ENCODE data around the gene C3orf49. TPM values are rescaled to one million over a fixed set of nuclear protein-coding genes. Genes with fewer than 3 reads are reported as not detected.

The C3orf49 gene
- total and polyA plus RNA-seq, 2 of the 13 experiments (the other 11 are each of a cell fraction or from before 2014, with no cell fraction given) = not detected

DNA sequence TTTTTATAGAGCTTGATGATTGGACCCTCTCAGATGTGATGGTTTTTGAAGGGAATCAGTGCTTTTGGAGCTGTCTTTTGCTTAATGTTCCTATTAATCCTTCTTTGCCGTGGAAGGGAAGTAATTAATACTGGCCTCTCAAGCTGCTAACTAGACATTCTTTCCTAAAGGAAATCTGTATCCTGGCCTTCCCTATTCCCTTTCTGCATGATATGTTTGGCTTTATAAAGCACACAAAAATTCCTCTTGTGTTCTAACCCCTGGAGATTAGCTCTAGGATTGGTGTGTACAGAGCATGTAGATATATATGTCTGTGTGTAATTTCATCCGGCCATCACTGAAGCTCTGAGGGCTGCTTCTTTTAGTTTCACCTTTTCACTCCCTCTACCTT, 51.5 kb downstream of the C3orf49 start:
- CTCF ChIA-PET (ENCODE audit: low intra/inter-chr PET ratio, low total read pairs) = no interaction called here
- BruUV-seq (replicated peaks) = no TSS peak

DNA sequence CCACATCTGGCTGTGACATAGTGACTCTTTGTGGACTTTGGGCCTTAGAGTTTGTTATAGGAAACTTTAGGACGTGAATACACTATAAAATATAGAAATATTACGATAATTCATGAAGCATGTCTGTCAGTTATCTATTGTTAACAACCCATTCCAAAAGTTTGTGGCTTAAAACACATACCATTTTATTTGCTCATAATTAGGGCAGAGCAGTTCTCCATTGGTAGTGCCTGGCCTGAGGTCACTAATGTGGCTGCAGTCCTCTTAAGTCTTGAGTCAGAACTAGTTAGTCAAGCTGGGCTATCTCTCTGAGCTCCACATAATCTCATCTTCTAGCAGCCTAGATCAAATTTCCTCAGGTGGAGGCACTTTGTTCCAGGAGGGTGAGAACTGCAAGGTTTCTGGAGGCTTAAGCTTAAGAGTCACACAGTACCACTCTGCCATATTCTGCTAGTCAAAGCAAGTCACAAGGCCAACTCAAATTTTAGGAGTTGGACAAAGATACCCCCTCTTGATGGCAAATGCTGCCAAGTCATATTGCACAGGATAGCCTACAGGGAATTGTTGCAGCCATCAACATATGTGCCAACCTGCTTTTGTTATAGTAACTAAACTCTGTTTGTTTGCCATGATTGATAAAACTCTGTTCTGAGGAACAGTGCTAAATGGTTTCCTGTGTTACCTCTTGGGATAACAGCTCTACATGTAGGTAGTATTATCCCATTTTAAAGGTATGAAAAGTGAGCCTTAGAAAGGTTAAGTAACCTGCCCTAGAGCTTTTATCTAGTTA, 53.2 kb downstream of the C3orf49 start:
- Histone ChIP-seq H2AFZ (ENCODE audit: low read length) (no peak overlapping the region), H3K36me3 (replicated peaks in 1 of 2; ENCODE audit: control insufficient read depth in 1 of 2, insufficient read depth in 2 of 2, low read length in 2 of 2) (no peaks in the 10 kb centered on the region), H3K27ac (ENCODE audit: extremely low read length, insufficient read depth, low read length) (no peak overlapping the region), H3K4me1 (ENCODE audit: insufficient read depth, low read length) (peaks cover 28% of the 10 kb centered on the region), H3K4me3 (replicated peaks in 1 of 3; ENCODE audit: insufficient read depth in 1 of 3, low read depth in 2 of 3, low read length in 3 of 3) (no peak overlapping the region), H3K27me3 (ENCODE audit: control insufficient read depth in 1 of 2, insufficient read depth in 2 of 2, low read length in 2 of 2) (no peaks in the 10 kb centered on the region), H3K4me2 (ENCODE audit: low read depth, low read length) (no peak overlapping the region), H3K79me2 (ENCODE audit: insufficient read depth, low read length) (peaks cover 40% of the 10 kb centered on the region), H3K9me3 (ENCODE audit: low read length) (no peaks in the 10 kb centered on the region), H3K9ac (ENCODE audit: insufficient read depth, low read depth, low read length) (no peak overlapping the region), H4K20me1 (ENCODE audit: insufficient read depth, low read length) (peaks cover 2% of the 10 kb centered on the region; the same call in 1 of the 2 replicates)
- in situ Hi-C loops (cut with HindIII; ENCODE audit: extremely low pct_ligation_motif_present, low pct_unique_long_range_greater_than_20kb) (no loop called here), intact Hi-C loops (cut with micrococcal nuclease; ENCODE audit: unreplicated experiment) (no loop called here)
- ATAC-seq (no peak), DNase-seq (ENCODE audit: low spot score) (no peak), FAIRE-seq (no peak)
- ChIA-PET POLR2A (no interaction called here), CTCF (ENCODE audit: low intra/inter-chr PET ratio, low total read pairs) (no interaction called here)
- WGBS (ENCODE audit: low lambda C conversion rate) = 93% methylated on average over 2 of the region's 2 CpGs
- no TSS peak for BruUV-seq (replicated peaks)
- TF ChIP-seq, protein P1, sequence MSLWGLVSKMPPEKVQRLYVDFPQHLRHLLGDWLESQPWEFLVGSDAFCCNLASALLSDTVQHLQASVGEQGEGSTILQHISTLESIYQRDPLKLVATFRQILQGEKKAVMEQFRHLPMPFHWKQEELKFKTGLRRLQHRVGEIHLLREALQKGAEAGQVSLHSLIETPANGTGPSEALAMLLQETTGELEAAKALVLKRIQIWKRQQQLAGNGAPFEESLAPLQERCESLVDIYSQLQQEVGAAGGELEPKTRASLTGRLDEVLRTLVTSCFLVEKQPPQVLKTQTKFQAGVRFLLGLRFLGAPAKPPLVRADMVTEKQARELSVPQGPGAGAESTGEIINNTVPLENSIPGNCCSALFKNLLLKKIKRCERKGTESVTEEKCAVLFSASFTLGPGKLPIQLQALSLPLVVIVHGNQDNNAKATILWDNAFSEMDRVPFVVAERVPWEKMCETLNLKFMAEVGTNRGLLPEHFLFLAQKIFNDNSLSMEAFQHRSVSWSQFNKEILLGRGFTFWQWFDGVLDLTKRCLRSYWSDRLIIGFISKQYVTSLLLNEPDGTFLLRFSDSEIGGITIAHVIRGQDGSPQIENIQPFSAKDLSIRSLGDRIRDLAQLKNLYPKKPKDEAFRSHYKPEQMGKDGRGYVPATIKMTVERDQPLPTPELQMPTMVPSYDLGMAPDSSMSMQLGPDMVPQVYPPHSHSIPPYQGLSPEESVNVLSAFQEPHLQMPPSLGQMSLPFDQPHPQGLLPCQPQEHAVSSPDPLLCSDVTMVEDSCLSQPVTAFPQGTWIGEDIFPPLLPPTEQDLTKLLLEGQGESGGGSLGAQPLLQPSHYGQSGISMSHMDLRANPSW (CRISPR knock-in tag; IDR thresholded peaks at IDR 0.05; ENCODE audit: borderline replicate concordance) = no peak
- TF ChIP-seq, protein P2, sequence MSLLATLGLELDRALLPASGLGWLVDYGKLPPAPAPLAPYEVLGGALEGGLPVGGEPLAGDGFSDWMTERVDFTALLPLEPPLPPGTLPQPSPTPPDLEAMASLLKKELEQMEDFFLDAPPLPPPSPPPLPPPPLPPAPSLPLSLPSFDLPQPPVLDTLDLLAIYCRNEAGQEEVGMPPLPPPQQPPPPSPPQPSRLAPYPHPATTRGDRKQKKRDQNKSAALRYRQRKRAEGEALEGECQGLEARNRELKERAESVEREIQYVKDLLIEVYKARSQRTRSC (CRISPR knock-in tag; IDR thresholded peaks at IDR 0.05; ENCODE audit: low read depth) = no peak
- TF ChIP-seq, protein P3, sequence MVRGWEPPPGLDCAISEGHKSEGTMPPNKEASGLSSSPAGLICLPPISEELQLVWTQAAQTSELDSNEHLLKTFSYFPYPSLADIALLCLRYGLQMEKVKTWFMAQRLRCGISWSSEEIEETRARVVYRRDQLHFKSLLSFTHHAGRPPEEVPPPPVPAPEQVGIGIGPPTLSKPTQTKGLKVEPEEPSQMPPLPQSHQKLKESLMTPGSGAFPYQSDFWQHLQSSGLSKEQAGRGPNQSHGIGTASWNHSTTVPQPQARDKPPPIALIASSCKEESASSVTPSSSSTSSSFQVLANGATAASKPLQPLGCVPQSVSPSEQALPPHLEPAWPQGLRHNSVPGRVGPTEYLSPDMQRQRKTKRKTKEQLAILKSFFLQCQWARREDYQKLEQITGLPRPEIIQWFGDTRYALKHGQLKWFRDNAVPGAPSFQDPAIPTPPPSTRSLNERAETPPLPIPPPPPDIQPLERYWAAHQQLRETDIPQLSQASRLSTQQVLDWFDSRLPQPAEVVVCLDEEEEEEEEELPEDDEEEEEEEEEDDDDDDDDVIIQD (CRISPR knock-in tag; IDR thresholded peaks at IDR 0.05; ENCODE audit: low read depth) = no peak
- TF ChIP-seq YY1 (IDR thresholded peaks at IDR 0.05; ENCODE audit: insufficient read depth, insufficient replicate concordance, low read depth, low read length) = no peak
- TF ChIP-seq ZNF253 (CRISPR knock-in tag; IDR thresholded peaks at IDR 0.05; ENCODE audit: borderline replicate concordance) = no peak
- TF ChIP-seq ZC3H13 (CRISPR knock-in tag; IDR thresholded peaks at IDR 0.05) = no peak
- no peak for TF ChIP-seq YEATS4 (CRISPR knock-in tag; IDR thresholded peaks at IDR 0.05; ENCODE audit: borderline replicate concordance)
- no peak for TF ChIP-seq NFATC3 (CRISPR knock-in tag; IDR thresholded peaks at IDR 0.05)

More for the DNA sequence above, 51.5 kb downstream of the C3orf49 start:
- 95% methylated on average over 2 of the region's 2 CpGs for WGBS (ENCODE audit: low lambda C conversion rate)
- H3K4me3 ChIP-seq (replicated peaks in 1 of 3; ENCODE audit: insufficient read depth in 1 of 3, low read depth in 2 of 3, low read length in 3 of 3) = no peak overlapping the region
- DNase-seq (ENCODE audit: low spot score) = no peak
- no peak overlapping the region for H3K27ac ChIP-seq (ENCODE audit: extremely low read length, insufficient read depth, low read length)
- no peak overlapping the region for H3K4me2 ChIP-seq (ENCODE audit: low read depth, low read length)
- intact Hi-C loops (cut with micrococcal nuclease; ENCODE audit: unreplicated experiment) (no loop called here), in situ Hi-C loops (cut with HindIII; ENCODE audit: extremely low pct_ligation_motif_present, low pct_unique_long_range_greater_than_20kb) (no loop called here)
- no peak for FAIRE-seq
- H3K9me3 ChIP-seq (ENCODE audit: low read length) = no peaks in the 10 kb centered on the region
- POLR2A ChIA-PET = no interaction called here
- H3K36me3 ChIP-seq (replicated peaks in 1 of 2; ENCODE audit: control insufficient read depth in 1 of 2, insufficient read depth in 2 of 2, low read length in 2 of 2) = no peaks in the 10 kb centered on the region; a peak in 1 of 5 replicates
- no peak overlapping the region for H2AFZ ChIP-seq (ENCODE audit: low read length)
- no peak overlapping the region for H3K9ac ChIP-seq (ENCODE audit: insufficient read depth, low read depth, low read length)
- H3K27me3 ChIP-seq (ENCODE audit: control insufficient read depth in 1 of 2, insufficient read depth in 2 of 2, low read length in 2 of 2) = no peaks in the 10 kb centered on the region
- peaks cover 23% of the 10 kb centered on the region for H3K4me1 ChIP-seq (ENCODE audit: insufficient read depth, low read length)
- TF ChIP-seq TCF7 (IDR thresholded peaks at IDR 0.05; ENCODE audit: low read depth) (no peak), SMC3 (IDR thresholded peaks at IDR 0.05; ENCODE audit: low read length) (no peak), ZNF678 (CRISPR knock-in tag; IDR thresholded peaks at IDR 0.05) (no peak)
- TF ChIP-seq, protein P4, sequence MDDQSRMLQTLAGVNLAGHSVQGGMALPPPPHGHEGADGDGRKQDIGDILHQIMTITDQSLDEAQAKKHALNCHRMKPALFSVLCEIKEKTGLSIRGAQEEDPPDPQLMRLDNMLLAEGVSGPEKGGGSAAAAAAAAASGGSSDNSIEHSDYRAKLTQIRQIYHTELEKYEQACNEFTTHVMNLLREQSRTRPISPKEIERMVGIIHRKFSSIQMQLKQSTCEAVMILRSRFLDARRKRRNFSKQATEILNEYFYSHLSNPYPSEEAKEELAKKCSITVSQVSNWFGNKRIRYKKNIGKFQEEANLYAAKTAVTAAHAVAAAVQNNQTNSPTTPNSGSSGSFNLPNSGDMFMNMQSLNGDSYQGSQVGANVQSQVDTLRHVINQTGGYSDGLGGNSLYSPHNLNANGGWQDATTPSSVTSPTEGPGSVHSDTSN (CRISPR knock-in tag; IDR thresholded peaks at IDR 0.05; ENCODE audit: borderline replicate concordance) = no peak
- H4K20me1 ChIP-seq (ENCODE audit: insufficient read depth, low read length) = no peaks in the 10 kb centered on the region
- peaks cover 32% of the 10 kb centered on the region for H3K79me2 ChIP-seq (ENCODE audit: insufficient read depth, low read length)
- ATAC-seq = no peak

Measured in HepG2 (cell line).